ENCODE measurements around the gene PRKN. TPM values are rescaled to one million over a fixed set of nuclear protein-coding genes. Genes with fewer than 3 reads are reported as not detected.

PRKN gene
- total and polyA plus RNA-seq, 2 donors (not counting 3 experiments of a cell fraction or from before 2014, with no cell fraction given) = 0.06 TPM; not detected in 1

DNA sequence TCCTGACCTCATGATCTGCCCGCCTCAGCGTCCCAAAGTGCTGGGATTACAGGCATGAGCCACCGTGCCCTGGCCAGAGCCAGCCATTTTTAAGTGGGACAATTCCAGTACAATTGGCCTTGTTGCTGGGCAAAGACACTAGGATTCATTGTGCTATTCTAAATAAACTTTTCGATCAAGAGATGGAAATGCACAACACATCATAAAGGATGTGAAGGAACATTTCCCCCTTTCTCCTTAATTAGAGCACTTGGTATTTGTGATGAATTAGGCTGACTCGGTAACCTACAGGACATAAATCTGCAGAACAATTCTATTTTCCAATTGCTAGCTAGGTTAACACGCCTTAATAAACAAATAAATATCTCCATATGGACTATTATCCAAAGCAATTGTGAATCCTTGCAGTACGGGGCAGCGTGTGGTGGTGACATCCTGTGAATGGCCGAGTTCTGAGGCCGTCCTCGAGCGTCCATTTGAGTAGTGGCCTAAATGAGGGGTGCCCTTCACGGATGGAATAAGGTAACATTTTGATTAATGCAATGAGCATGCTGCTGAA is 1047.5 kb downstream of the PRKN start:
- FAIRE-seq (no peak), DNase-seq (ENCODE audit: low read depth, low spot score) (no peak)
- no peaks in the 10 kb centered on the region for H3K9me3 ChIP-seq (replicated peaks; ENCODE audit: control insufficient read depth, insufficient read depth, low read length)
- H3K79me2 ChIP-seq (ENCODE audit: control insufficient read depth, insufficient read depth, low read length) = no peaks in the 10 kb centered on the region
- H3K36me3 ChIP-seq (ENCODE audit: control insufficient read depth in 2 of 2, extremely low read depth in 1 of 2, insufficient read depth in 2 of 2, low read length in 2 of 2) = no peaks in the 10 kb centered on the region
- no peak overlapping the region for H3K27ac ChIP-seq (ENCODE audit: insufficient read depth, low read depth, low read length)
- no peak overlapping the region for H3K9ac ChIP-seq (replicated peaks; ENCODE audit: extremely low read depth, insufficient read depth, low read length)
- TF ChIP-seq, protein P1, sequence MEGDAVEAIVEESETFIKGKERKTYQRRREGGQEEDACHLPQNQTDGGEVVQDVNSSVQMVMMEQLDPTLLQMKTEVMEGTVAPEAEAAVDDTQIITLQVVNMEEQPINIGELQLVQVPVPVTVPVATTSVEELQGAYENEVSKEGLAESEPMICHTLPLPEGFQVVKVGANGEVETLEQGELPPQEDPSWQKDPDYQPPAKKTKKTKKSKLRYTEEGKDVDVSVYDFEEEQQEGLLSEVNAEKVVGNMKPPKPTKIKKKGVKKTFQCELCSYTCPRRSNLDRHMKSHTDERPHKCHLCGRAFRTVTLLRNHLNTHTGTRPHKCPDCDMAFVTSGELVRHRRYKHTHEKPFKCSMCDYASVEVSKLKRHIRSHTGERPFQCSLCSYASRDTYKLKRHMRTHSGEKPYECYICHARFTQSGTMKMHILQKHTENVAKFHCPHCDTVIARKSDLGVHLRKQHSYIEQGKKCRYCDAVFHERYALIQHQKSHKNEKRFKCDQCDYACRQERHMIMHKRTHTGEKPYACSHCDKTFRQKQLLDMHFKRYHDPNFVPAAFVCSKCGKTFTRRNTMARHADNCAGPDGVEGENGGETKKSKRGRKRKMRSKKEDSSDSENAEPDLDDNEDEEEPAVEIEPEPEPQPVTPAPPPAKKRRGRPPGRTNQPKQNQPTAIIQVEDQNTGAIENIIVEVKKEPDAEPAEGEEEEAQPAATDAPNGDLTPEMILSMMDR (IDR thresholded peaks at IDR 0.05; ENCODE audit: extremely low read depth in 1 of 2, insufficient read depth in 1 of 2, low read depth in 1 of 2, low read length in 2 of 2) = no peak
- no peak for TF ChIP-seq MYC (IDR thresholded peaks at IDR 0.05; ENCODE audit: low read depth, low read length)
- H3K27me3 ChIP-seq (ENCODE audit: control insufficient read depth in 2 of 2, insufficient read depth in 2 of 2, low read length in 2 of 2) = no peaks in the 10 kb centered on the region
- no peaks in the 10 kb centered on the region for H3K4me1 ChIP-seq (ENCODE audit: control insufficient read depth, extremely low read depth, insufficient read depth, low read length)
- H3K4me3 ChIP-seq (replicated peaks in 1 of 3; ENCODE audit: insufficient read depth in 1 of 3, low read depth in 1 of 3, low read length in 3 of 3) = no peak overlapping the region
- intact Hi-C loops (cut with micrococcal nuclease) = no loop called here
- ChIA-PET POLR2A (no interaction called here), CTCF (no interaction called here)
- H2AFZ ChIP-seq (ENCODE audit: low read depth, low read length) = no peak overlapping the region
- no peak overlapping the region for H3K4me2 ChIP-seq (ENCODE audit: insufficient read depth, low read length)
- H4K20me1 ChIP-seq (replicated peaks; ENCODE audit: control insufficient read depth, extremely low read depth, insufficient read depth, low read length) = no peaks in the 10 kb centered on the region
- BruUV-seq (replicated peaks) = no TSS peak
- H3K9me1 ChIP-seq (replicated peaks; ENCODE audit: control insufficient read depth, extremely low read depth, insufficient read depth, low read length) = no peaks in the 10 kb centered on the region
- dilution Hi-C loops (cut with MboI; ENCODE audit: extremely low pct_ligation_motif_present, low sequenced_read_pairs) = no loop called here

GRCh38 chr6:161677188-161677587 is 1050.4 kb downstream of the PRKN start:
- BruUV-seq (replicated peaks) = no TSS peak
- intact Hi-C loops (cut with micrococcal nuclease) = no loop called here
- Histone ChIP-seq H3K36me3 (ENCODE audit: control insufficient read depth in 2 of 2, extremely low read depth in 1 of 2, insufficient read depth in 2 of 2, low read length in 2 of 2) (no peaks in the 10 kb centered on the region), H3K9me3 (replicated peaks; ENCODE audit: control insufficient read depth, insufficient read depth, low read length) (no peaks in the 10 kb centered on the region), H3K27me3 (ENCODE audit: control insufficient read depth in 2 of 2, insufficient read depth in 2 of 2, low read length in 2 of 2) (no peaks in the 10 kb centered on the region), H2AFZ (ENCODE audit: low read depth, low read length) (no peak overlapping the region), H3K4me2 (ENCODE audit: insufficient read depth, low read length) (no peak overlapping the region), H3K9me1 (replicated peaks; ENCODE audit: control insufficient read depth, extremely low read depth, insufficient read depth, low read length) (no peaks in the 10 kb centered on the region), H3K27ac (ENCODE audit: insufficient read depth, low read depth, low read length) (no peak overlapping the region), H3K79me2 (ENCODE audit: control insufficient read depth, insufficient read depth, low read length) (no peaks in the 10 kb centered on the region), H3K9ac (replicated peaks; ENCODE audit: extremely low read depth, insufficient read depth, low read length) (no peak overlapping the region), H3K4me1 (ENCODE audit: control insufficient read depth, extremely low read depth, insufficient read depth, low read length) (no peaks in the 10 kb centered on the region), H4K20me1 (replicated peaks; ENCODE audit: control insufficient read depth, extremely low read depth, insufficient read depth, low read length) (no peaks in the 10 kb centered on the region), H3K4me3 (replicated peaks in 1 of 3; ENCODE audit: insufficient read depth in 1 of 3, low read depth in 1 of 3, low read length in 3 of 3) (no peak overlapping the region)
- CTCF ChIA-PET = no interaction called here
- TF ChIP-seq MYC (IDR thresholded peaks at IDR 0.05; ENCODE audit: low read depth, low read length) (no peak), POLR2A (IDR thresholded peaks at IDR 0.05; ENCODE audit: low read depth, low read length) (no peak), JUN (IDR thresholded peaks at IDR 0.05; ENCODE audit: borderline replicate concordance, insufficient read depth, insufficient read length, low read depth) (no peak), EZH2 (IDR thresholded peaks at IDR 0.05; ENCODE audit: borderline replicate concordance, low read depth, low read length, severe bottlenecking) (no peak), POLR2AphosphoS5 (IDR thresholded peaks at IDR 0.05; ENCODE audit: insufficient read depth, low read depth, low read length) (no peak), FOS (IDR thresholded peaks at IDR 0.05; ENCODE audit: borderline replicate concordance, insufficient read depth, low read length) (no peak), GATA2 (IDR thresholded peaks at IDR 0.05; ENCODE audit: insufficient read depth, insufficient read length, low read depth, low read length) (no peak)
- TF ChIP-seq, protein P1 (IDR thresholded peaks at IDR 0.05; ENCODE audit: extremely low read depth in 1 of 2, insufficient read depth in 1 of 2, low read depth in 1 of 2, low read length in 2 of 2) = no peak
- TF ChIP-seq, protein P2, sequence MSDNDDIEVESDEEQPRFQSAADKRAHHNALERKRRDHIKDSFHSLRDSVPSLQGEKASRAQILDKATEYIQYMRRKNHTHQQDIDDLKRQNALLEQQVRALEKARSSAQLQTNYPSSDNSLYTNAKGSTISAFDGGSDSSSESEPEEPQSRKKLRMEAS (IDR thresholded peaks at IDR 0.05; ENCODE audit: insufficient read depth, insufficient read length) = no peak
- no peak for FAIRE-seq
- dilution Hi-C loops (cut with MboI; ENCODE audit: extremely low pct_ligation_motif_present, low sequenced_read_pairs) = no loop called here
- POLR2A ChIA-PET = no interaction called here
- no peak for DNase-seq (ENCODE audit: low read depth, low spot score)

Measured in endothelial cell of umbilical vein (primary cell).